ENCODE results near the gene GLB1L3.
"Not testable (repeated sequence)": the region's sequence is repeated elsewhere in the genome, so short reads cannot be mapped to it uniquely, and the experiment has no call there.

Gene GLB1L3

DNA sequence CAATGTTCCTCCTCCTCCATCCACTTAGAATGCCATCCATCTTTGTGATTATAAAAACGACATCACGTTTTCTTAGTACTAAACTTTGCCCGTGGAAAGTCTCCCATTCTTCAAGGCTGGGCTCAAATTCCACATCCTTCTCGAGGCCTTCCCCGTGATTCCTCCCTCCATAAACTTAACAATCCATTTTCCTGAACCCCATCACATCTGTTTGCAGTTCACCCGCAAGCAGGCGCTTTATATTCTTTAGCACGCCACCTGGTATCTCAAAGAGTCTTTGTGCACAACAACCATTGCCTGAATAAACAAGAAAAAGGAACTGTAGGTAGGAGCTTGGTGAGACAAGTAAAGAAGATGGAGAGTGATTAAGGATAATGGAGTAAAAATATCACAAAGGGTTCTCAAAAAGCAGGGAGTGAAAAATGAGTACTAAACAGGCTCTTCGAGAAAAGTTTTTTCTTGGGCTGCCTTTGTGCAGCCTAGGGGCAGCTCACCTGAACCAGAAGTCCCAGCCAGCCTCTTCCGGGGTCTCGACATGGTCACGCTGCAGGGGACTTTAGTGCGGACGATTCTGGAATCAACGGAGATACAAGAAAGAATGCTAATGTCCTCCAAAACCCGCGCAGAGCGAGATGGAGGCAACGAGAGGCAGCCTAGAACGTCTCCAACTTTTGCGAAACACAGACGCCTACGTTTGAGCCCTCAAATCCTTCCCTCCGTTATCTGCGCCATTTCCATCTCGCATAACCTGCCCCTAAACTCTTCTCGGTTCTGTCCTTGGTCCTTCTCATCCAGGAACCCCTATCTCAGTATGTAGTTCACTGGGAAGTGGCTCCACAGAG lies 23.6 kb upstream of the GLB1L3 start:
- DNase-seq: no peak

DNA sequence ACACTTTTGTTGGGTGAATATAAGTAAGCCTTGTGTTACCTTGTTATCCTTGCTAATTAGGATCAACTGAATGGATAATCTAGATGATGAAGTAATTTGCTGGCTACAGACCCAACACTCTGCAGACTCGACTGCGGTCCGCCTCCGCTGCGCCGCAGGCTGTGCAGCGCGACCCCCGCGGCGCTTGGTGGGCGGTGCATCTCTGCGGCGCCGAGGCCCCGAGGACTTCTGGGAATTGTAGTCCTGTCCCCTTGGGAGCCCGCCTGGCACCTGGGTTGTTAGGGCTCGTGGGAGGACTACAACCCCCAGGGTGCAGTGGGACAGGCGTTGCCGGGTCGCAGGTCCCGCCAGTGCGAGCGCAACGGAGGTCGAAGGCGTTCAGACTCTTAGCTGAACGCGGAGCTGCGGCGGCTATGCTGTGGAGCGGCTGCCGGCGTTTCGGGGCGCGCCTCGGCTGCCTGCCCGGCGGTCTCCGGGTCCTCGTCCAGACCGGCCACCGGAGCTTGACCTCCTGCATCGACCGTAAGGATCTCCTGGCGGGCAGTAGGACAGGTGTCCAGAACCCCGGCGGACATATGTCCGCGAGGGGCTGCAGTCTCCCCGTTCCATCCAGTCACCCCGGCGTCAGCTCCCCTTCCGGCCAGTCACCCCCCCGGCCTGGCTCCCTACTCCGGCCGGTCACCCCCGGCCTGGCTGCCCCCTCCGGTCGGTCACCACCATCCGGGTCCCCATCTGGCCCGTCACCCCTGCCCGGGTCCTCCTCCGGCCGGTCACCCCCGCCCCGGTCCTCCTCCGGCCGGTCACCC lies 22.8 kb upstream of the GLB1L3 start, which contains the start of the genes ACAD8 and THYN1:
ACAD8 (plus strand) TSS at position 381 of the 806 bp plus-strand sequence; CDS start at position 414, 33 bp downstream.
THYN1 (minus strand) TSS at position 165 of the 806 bp plus-strand sequence. CDS start 470 bp downstream, outside the sequence.
- peak; percentile 93 for DNase-seq

DNA sequence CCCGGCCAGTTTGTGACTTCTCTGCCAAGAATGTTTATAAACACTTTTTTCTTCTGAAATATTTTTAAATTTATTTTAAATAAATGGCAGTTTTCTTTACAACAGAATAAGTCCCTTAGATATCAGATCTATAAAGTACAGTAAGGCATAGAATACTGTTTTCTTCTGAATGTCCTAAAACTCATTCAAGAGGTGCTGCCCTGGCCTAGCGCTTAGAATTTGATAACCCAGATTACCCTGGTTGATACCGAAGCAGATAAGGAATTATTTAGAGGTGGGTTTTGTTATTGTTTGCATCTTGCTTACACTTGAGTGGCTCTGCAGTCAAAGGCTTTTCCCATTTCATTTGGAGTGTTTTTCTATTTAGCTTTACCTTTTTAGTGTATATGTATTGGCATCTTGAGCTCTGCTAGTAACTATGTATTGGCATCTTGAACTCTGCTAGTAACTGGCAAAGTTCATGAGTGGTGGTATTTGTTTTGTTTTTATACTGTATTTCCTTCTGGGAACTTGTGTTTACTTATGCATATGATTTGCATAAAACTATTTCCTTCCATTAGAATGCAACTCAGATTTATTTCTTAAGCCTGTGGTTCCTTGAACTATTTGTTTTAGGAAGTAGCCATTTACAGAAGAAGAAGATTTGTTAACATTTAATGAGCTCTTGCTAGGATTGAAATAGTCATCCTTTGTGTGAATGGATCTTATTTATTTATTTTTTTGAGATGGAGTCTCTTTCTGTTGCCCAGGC lies 21.6 kb upstream of the GLB1L3 start:
- DNase-seq: no peak

DNA sequence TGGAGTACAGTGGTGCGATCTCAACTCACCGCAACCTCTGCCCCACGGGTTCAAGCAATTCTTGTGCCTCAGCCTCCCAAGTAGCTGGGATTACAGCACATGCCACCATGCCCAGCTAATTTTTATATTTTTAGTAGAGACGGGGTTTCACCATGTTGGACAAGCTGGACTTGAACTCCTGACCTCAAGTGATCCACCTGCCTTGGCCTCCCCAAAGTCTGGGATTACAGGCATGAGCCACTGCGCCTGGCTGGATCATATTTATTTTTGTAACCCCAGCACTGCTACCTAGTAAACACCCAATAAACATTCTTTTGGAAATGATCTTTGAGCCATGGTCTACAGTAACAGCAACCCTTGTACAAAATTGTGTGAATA lies 21.0 kb upstream of the GLB1L3 start:
- DNase-seq: not testable (repeated sequence)

DNA sequence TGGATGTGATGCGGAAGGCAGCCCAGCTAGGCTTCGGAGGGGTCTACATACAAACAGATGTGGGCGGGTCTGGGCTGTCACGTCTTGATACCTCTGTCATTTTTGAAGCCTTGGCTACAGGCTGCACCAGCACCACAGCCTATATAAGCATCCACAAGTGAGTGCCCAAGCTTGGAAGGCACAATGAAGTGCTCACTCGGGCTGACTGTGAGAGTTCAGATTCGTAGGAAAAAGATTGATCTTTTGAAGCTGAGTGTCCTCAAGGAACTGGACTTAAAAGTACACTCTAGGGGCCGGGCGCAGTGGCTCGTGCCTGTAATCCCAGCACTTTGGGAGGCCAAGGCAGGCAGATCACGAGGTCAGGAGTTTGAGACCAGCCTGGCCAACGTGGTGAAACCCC lies 19.1 kb upstream of the GLB1L3 start:
- no peak for DNase-seq

DNA sequence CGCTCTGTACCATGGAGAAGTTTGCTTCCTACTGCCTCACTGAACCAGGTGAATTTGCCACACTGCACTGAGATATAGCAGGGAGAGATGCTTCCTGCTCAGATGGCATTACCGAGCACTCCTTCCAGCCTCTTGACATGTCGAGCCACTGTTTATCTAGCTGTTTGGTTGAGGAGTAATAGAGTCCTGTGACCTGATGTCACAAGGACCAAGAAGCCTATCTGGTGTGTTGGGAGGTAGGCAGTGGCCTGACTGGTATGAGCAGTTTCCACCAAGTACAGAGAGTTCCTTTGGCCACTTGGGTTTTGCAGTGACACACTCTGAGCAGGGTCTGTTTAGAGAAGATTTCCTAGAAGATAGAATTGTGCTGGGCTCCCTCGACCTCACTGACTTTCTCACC lies 17.6 kb upstream of the GLB1L3 start:
- no peak for DNase-seq

DNA sequence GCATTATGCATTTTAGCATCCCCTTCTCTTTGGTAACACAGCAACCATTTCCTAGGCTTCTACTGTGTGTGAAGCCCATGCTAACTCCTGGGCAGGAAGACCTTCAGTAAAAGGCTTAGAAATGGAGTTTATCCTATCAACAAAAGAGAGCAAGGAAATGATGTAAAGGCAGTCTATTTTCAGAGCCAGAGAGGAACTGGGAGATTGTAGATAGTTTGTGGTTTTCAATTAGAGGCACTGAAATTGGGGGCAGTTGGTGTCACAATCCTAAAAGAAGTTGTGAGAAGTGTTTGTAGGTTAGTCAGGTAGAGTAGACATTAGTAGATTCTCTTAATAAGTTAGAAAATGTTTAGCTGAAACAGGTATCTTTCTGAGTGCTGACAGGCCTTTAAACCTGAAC lies 15.7 kb upstream of the GLB1L3 start:
- no peak for DNase-seq

DNA sequence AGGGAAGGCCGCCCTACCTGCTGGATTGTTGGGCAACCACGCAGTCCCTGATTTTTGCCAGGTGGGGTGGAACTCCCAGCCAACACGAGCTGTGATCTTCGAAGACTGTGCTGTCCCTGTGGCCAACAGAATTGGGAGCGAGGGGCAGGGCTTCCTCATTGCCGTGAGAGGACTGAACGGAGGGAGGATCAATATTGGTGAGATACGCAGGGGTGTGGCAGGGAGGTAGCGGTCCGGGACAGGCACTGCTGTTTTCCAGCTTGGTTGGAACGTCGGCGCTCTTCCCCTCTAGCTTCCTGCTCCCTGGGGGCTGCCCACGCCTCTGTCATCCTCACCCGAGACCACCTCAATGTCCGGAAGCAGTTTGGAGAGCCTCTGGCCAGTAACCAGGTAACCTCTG lies 15.2 kb upstream of the GLB1L3 start:
- DNase-seq: no peak

DNA sequence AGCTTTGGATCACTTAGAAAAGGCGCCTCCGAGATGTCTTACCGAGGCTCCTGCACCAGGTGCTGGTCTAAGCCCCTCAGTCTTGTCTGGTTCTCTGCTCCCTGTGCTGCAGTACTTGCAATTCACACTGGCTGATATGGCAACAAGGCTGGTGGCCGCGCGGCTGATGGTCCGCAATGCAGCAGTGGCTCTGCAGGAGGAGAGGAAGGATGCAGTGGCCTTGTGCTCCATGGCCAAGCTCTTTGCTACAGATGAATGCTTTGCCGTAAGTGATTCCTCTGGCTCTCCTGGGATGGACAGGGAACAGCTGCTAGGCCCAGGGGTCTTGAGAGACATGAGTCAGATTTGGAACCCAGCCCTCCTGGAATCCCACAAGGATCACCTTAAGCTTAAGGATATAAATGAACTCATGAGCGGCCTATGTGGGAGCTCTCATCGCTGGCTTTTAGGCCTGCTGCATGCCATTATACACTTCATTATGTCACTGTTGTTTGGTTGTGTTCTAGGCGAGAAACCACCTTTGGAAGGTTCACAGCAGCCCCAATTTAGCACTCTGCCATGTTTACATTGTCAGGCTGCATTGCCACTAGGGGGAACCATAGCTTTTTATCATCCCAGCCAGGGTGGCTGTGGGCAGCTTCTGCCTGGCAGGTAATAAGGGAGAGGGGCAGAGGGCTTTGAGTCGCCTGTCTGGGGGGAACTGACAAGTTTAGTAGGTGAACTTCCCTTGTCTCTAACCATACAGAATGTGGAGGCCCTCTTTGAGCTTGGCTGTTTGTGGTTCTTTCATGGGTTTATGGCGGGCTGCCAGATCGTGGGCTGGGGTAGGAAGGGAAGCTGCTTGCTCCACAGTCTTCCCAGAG lies 14.3 kb upstream of the GLB1L3 start:
- no peak for DNase-seq

DNA sequence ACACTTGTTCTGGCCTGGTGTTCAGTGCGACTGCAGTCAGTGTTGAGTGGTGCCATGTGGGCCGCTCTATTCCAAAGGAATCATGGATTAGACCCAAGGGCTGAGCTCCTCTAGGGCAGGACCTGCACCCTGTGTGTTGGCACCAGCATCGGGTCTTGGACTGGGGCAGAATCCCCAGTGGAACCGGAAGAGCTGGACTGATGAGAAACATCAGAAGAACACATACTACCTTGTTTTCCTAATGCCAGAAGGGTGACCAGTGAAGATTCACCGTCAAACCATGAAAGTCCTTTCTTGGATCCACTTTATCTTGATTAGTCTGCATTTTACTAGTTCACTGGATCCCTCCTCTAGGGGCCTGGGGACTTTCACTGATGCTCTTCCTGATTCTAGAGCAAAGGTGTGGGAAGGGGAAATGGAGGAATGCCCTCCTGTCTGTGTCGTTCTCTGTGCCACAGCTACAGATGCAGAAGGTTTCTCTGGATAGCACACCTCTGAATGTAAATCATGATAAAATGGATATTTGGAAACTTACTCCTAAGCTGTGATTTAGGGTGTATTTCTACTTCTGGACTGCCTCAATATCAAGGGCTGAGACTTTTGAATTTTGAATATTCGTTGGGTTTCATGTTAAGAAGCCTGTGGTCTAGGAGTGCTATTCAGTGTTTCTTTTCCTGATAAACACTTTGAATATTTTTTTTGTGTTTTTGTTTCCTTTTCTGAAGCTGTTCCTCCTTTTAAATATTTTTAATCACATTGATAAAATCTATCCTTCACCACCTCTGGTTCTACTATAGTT lies 11.0 kb upstream of the GLB1L3 start:
- DNase-seq: no peak

DNA sequence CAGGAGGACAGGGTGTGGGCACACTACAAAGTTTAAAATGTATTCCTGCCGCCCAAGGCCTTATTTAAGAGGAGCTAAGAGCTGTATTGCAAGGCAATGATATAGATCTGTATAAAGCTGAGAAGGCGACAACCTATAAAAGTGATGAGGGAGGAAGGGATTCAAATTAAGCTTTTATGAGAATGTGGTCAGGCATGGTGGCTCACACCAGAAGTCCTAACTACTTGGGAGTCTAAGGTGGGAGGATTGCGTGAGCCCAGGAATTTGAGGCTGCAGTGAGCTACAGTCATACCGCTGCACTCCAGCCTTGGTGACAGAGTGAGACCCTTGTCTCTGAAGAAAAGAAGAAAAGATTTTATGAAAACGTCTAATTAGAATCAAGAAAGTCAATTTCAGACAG lies 9.7 kb upstream of the GLB1L3 start:
- DNase-seq: no peak

DNA sequence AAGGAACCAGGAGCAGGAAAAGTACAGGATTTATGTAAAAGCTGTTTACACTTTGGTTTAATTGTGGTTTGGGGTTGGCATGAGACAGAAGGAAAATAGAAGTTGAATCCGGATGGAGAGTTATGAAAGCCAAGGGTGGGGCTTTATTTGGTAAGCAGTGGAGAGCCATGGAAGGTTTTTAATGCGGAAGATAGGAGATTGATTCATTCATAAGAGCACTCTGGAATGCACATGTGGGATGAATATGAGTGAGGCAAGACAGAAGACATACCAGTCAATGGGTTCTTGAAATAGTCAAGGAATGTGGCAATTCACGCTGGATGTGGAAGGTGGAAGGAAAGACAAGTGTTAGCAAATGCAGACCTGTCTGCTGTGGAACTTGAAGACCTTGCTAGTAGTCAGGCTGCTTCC lies 9.3 kb upstream of the GLB1L3 start:
- DNase-seq: no peak

DNA sequence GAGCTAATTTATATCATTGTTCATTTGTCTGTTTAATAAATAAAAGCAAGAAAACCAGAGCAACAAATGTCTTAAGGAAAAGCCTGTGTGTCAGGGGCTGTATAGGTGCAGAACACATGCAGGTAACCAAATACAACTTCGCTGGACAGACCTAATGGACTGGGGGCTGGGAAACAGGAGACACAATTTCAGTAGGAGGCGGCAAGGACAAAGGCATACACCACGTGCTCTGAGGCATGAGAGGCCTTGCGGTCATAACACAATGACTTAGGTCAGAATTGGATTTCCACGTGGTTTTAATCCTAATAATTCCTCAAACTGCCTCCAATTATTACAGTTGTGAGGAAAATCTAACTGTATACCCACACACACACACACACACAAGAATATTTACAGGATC lies 8.7 kb upstream of the GLB1L3 start:
- no peak for DNase-seq

DNA sequence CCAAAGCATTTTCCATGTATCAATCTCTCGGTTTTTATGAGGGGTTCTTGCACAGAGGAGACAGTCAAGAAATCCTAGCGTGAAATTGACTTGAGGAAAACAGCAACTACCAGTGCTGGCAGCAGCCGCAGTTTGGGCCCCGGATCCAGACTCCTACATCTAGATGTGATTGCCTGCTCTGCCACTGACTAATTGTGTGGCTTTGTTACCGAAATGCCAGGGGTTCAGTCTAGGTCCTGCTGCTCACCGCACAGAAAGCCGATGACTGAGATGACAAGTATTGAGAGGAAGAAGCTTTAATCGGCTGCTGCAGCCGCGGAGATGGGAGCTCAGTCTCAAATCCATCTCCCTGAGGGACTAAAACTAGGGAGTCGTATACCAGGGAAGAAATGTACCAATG lies 8.2 kb upstream of the GLB1L3 start:
- no peak for DNase-seq

DNA sequence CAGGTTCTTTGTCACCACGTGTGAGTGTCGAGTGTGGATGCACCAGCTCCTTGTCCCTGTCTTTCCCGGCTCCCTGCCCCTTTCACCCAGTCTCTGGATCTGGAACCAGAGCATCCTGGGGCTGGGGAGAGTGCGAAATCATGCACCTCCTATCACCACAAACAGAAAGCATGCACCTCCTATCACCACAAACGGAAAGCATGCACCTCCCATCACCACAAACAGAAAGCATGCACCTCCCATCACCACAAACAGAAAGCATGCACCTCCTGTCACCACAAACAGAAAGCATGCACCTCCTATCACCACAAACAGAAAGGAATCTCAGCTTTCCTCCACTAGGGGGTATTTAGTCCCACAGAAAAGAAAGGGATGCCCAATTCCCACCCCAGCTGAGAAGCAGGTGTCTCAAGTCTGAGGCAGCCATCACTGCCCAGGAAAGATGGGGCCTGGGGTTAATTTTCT lies 5.9 kb upstream of the GLB1L3 start:
- peak; percentile 24 for DNase-seq

DNA sequence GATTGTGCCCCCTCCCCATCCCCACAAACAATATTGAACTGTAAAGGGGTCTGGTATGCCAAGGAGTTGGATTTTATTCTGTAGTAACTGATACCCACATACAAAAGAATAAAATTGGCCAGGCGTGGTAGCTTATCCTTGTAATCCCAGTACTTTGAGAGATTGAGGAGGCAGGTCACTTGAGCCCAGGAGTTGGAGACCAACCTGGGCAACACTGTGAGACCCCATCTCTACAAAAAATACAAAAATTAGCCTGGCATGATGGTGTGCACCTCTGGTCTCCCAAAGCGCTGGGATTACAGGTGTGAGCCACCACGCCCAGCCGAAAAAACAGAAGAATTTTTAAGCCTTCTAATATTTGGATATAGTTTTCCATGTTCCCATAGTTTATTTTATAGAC lies 4.2 kb upstream of the GLB1L3 start:
- no peak for DNase-seq

DNA sequence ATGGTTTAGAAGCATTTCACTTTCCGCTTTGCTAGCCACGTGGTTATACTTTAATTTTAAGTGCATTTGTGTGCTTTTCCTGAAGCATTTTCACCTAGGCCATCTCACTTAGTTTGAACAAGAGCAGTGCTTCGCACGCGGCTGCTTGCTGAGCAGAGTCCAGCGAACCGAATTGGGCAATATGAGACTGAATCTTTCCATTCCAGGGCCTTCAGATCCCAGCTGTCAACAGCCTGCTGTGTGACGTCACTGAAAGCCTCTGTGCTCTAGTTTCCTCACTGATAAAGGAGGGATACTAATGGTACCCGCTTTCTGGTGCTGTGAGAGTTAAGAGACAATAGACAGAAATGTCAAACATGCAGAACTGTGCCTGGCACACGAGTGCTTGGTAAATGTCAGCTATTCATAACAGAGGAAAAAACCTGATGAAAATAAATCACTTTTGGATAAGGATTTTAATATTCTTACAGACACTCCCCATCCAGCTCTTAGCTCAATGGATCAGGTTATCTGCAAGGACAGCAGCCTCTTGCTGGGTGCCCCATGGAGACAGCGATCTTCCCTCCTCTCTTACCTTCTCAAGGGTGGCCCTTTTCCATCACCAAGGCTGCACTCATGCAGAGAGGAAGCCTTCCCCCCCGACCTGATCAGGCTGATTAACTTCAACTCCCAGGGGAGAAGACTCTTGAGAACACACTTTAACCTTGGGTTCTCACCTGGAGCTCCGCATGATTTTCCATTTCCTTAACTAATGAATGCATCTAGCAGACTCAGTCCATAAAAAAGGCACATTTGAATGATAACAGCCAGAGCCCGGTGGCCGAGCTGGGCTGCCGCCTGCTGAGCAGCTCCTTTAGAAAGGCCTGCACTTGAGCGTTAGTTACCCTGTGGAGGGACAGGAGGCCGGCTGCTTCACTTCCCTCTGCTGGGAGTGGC lies 3.5 kb upstream of the GLB1L3 start:
- no peak for DNase-seq

DNA sequence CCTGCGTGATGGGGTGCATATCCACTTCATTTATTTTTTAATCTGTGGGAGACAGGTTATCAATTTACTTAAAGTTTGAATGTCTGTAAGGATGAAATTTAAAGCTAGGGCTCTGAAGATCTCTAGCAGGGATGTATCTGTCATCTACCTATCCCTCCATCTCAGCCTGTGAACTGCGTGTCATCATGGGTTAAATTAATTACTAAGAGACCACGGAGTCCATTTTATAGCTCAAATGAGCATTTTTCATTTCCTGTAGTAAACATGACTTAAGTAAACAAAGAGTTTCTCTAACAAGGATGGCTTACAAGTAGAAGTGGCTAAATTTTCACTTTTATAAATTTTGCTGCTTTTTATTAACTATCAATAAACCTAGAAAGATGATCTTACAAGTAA lies 2.9 kb upstream of the GLB1L3 start:
- no peak for DNase-seq

DNA sequence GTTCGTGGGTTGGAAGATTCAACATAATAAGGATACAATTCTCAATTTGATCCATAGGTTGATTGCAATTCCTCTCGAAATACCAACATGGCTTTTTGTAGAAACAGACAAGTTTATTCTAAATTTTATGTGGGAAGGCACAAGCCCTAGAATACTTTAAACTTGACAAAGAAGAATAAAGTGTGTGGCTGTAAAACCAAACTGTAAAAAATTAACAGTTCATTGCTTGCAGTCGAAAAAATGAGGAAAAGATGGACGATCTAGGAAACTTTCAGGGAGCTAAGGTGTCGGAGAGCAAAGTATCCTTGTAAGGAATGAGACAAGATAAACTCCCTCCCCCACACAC lies 1.0 kb upstream of the GLB1L3 start:
- no peak for DNase-seq
